Endothelial cell of umbilical vein (primary cell): Measurements from ENCODE around the gene CABLES1.

Source experiments
- EZH2 ChIP-seq: IDR thresholded peaks from 2 replicates; pipeline ENCODE4 v1.6.1; 2012; ENCODE audit warnings: borderline replicate concordance, low read depth, mild to moderate bottlenecking, moderate library complexity, low read length, inconsistent platforms; ENCODE audit not compliant: severe bottlenecking
- FOS ChIP-seq: IDR thresholded peaks from 2 replicates; pipeline ENCODE4 v1.6.1; 2011; ENCODE audit warnings: mild to moderate bottlenecking, low read length, moderate library complexity, borderline replicate concordance; ENCODE audit not compliant: insufficient read depth
- MYC ChIP-seq: IDR thresholded peaks from one replicate; pipeline ENCODE4 v1.6.1; 2011; ENCODE audit warnings: mild to moderate bottlenecking, low read depth, low read length
- POLR2A ChIP-seq: IDR thresholded peaks from 2 replicates; pipeline ENCODE4 v1.6.1; 2012; ENCODE audit warnings: low read depth, mild to moderate bottlenecking, control low read depth, low read length
- POLR2AphosphoS5 ChIP-seq: IDR thresholded peaks from 2 replicates; pipeline ENCODE4 v1.6.1; 2012; ENCODE audit warnings: low read depth, mild to moderate bottlenecking, control low read depth, low read length, moderate library complexity; ENCODE audit not compliant: insufficient read depth
- TF ChIP-seq, protein P1 (sequence below), 2 donors: IDR thresholded peaks; 1 replicate in 1 of 2; 2 replicates in 1 of 2; pipeline ENCODE4 v1.5.1; 2011; ENCODE audit warnings: low read length in 2 of 2, mild to moderate bottlenecking in 2 of 2, moderate library complexity in 2 of 2, control low read depth in 1 of 2, inconsistent platforms in 1 of 2, low read depth in 1 of 2; ENCODE audit not compliant: insufficient read depth in 1 of 2; ENCODE audit errors: extremely low read depth in 1 of 2
- TF ChIP-seq, protein P2 (sequence below): IDR thresholded peaks from 2 replicates; pipeline ENCODE4 v1.6.1; 2011; ENCODE audit not compliant: insufficient read depth, insufficient read length

DNA sequence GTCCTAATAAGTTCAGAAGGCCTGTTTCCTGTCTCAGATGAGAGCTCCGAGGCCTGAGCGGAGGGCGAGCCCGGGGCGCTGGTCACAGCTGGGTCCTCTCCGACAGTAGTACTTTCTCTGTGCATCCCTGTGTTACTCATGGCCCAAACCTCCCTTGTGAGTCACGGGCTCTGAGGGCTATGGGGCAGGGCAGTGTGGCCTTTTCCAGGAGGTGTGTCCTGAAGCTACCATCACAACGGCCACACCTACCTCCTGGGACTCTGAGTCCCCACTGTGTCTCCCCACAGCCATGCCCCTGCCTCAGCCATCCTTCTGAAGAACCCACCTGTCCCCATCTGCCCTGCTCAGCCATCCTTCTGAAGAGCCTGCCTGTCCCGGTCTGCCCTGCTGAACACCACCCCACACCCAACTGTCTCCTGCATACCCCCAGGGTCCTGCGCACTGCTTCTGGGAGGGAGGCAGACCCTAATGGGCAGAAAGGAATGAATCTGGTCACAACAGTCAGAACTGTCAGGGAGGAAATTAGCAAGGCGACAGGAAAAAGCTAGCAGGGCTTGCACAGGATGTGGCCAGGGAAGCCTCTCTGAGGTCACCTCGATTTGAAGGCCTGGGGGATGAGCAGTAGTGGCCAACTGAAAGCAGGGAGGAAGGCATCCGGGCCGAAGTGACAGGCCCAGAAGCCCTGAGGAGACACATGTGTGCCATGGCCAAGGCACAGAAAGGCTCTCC, 172.4 kb downstream of the CABLES1 start:
- TF ChIP-seq POLR2AphosphoS5 (no peak), POLR2A (no peak), EZH2 (no peak), FOS (peak; percentile 27), MYC (no peak)
- TF ChIP-seq, protein P1, sequence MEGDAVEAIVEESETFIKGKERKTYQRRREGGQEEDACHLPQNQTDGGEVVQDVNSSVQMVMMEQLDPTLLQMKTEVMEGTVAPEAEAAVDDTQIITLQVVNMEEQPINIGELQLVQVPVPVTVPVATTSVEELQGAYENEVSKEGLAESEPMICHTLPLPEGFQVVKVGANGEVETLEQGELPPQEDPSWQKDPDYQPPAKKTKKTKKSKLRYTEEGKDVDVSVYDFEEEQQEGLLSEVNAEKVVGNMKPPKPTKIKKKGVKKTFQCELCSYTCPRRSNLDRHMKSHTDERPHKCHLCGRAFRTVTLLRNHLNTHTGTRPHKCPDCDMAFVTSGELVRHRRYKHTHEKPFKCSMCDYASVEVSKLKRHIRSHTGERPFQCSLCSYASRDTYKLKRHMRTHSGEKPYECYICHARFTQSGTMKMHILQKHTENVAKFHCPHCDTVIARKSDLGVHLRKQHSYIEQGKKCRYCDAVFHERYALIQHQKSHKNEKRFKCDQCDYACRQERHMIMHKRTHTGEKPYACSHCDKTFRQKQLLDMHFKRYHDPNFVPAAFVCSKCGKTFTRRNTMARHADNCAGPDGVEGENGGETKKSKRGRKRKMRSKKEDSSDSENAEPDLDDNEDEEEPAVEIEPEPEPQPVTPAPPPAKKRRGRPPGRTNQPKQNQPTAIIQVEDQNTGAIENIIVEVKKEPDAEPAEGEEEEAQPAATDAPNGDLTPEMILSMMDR (IDR thresholded peaks at IDR 0.05; ENCODE audit: extremely low read depth in 1 of 2, insufficient read depth in 1 of 2, low read depth in 1 of 2, low read length in 2 of 2) = no peak
- TF ChIP-seq, protein P2, sequence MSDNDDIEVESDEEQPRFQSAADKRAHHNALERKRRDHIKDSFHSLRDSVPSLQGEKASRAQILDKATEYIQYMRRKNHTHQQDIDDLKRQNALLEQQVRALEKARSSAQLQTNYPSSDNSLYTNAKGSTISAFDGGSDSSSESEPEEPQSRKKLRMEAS = no peak
